ENCODE data around the gene RAB40C. TPM values are rescaled to one million over a fixed set of nuclear protein-coding genes. Genes with fewer than 3 reads are reported as not detected.

Gene RAB40C
- total RNA-seq, 1 experiment from 2014 or later, result 19.1 TPM

- Mint-ChIP-seq H3K4me1 (ENCODE audit: low read depth, unreplicated experiment) (peaks cover 10% of the 10 kb centered on the region), H3K9me3 (ENCODE audit: unreplicated experiment) (no peaks in the 10 kb centered on the region), H3K4me3 (ENCODE audit: unreplicated experiment) (no peak within 1 kb of the TSS), H3K36me3 (ENCODE audit: insufficient read depth, unreplicated experiment) (peaks cover 5% of the 10 kb centered on the region), H3K27ac (ENCODE audit: unreplicated experiment) (no peak within 1 kb of the TSS), H3K27me3 (ENCODE audit: insufficient read depth, unreplicated experiment) (no peaks in the 10 kb centered on the region)
- BruUV-seq (replicated peaks), result no TSS peak
- ChIA-PET CTCF (no interaction called here), POLR2A (no interaction called here)
- no peak for DNase-seq
- no peaks in the 10 kb centered on the region for H3K27me3 ChIP-seq (replicated peaks; ENCODE audit: control insufficient read depth, insufficient read depth, low read length)
- H3K4me1 ChIP-seq, result peaks cover 9% of the 10 kb centered on the region; the same call in 1 of the 2 replicates
- no peaks in the 10 kb centered on the region for H3K9me3 ChIP-seq
- TF ChIP-seq, protein P1, sequence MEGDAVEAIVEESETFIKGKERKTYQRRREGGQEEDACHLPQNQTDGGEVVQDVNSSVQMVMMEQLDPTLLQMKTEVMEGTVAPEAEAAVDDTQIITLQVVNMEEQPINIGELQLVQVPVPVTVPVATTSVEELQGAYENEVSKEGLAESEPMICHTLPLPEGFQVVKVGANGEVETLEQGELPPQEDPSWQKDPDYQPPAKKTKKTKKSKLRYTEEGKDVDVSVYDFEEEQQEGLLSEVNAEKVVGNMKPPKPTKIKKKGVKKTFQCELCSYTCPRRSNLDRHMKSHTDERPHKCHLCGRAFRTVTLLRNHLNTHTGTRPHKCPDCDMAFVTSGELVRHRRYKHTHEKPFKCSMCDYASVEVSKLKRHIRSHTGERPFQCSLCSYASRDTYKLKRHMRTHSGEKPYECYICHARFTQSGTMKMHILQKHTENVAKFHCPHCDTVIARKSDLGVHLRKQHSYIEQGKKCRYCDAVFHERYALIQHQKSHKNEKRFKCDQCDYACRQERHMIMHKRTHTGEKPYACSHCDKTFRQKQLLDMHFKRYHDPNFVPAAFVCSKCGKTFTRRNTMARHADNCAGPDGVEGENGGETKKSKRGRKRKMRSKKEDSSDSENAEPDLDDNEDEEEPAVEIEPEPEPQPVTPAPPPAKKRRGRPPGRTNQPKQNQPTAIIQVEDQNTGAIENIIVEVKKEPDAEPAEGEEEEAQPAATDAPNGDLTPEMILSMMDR (IDR thresholded peaks at IDR 0.05; ENCODE audit: insufficient read depth in 1 of 2, low read depth in 1 of 2, low read length in 1 of 2, severe bottlenecking in 1 of 2, unreplicated experiment in 1 of 2), result no peak
- H3K4me3 ChIP-seq (ENCODE audit: low read depth, low read length), result no peak within 1 kb of the TSS
- intact Hi-C loops (cut with micrococcal nuclease; ENCODE audit: unreplicated experiment), result no loop called here
- no peaks in the 10 kb centered on the region for H3K36me3 ChIP-seq (ENCODE audit: control insufficient read depth, insufficient read depth, low read length)
Measured at GRCh38 chr16:566475-567372, 23.1 kb upstream of the RAB40C start, which contains the start of gene NHLRC4. Gene NHLRC4 (plus strand): TSS chr16:567005. CDS start chr16:568048, 1,043 bp downstream.

GRCh38 chr16:567373-568256 lies 22.3 kb upstream of the RAB40C start:
- POLR2A ChIA-PET, result no interaction called here
- intact Hi-C loops (cut with micrococcal nuclease; ENCODE audit: unreplicated experiment), result no loop called here

More at GRCh38 chr16:567373-568256, 22.3 kb upstream of the RAB40C start:
- Histone ChIP-seq H3K27me3 (replicated peaks; ENCODE audit: control insufficient read depth, insufficient read depth, low read length) (no peaks in the 10 kb centered on the region), H3K9me3 (no peaks in the 10 kb centered on the region), H3K36me3 (ENCODE audit: control insufficient read depth, insufficient read depth, low read length) (no peaks in the 10 kb centered on the region), H3K4me3 (ENCODE audit: low read depth, low read length) (no peak overlapping the region), H3K4me1 (peaks cover 9% of the 10 kb centered on the region; the same call in 1 of the 2 replicates)
- H3K9me3 Mint-ChIP-seq (ENCODE audit: unreplicated experiment), result no peaks in the 10 kb centered on the region
- TF ChIP-seq, protein P1 (IDR thresholded peaks at IDR 0.05; ENCODE audit: insufficient read depth in 1 of 2, low read depth in 1 of 2, low read length in 1 of 2, severe bottlenecking in 1 of 2, unreplicated experiment in 1 of 2), result no peak
- no peaks in the 10 kb centered on the region for H3K27me3 Mint-ChIP-seq (ENCODE audit: insufficient read depth, unreplicated experiment)
- peaks cover 5% of the 10 kb centered on the region for H3K36me3 Mint-ChIP-seq (ENCODE audit: insufficient read depth, unreplicated experiment)
- no peak overlapping the region for H3K4me3 Mint-ChIP-seq (ENCODE audit: unreplicated experiment)
- H3K27ac Mint-ChIP-seq (ENCODE audit: unreplicated experiment), result no peak overlapping the region
- peaks cover 12% of the 10 kb centered on the region for H3K4me1 Mint-ChIP-seq (ENCODE audit: low read depth, unreplicated experiment)
- CTCF ChIA-PET, result no interaction called here
- no TSS peak for BruUV-seq (replicated peaks)
- DNase-seq, result no peak

Data from Caco-2 (cell line).